ENCODE measurements around the gene BMS1. TPM values are rescaled to one million over a fixed set of nuclear protein-coding genes. Genes with fewer than 3 reads are reported as not detected.

The BMS1 gene
- total and polyA plus RNA-seq, 2 of the 8 experiments (the other 6 are each of a cell fraction or from before 2014, with no cell fraction given), result 3.7 to 34.6 TPM

DNA sequence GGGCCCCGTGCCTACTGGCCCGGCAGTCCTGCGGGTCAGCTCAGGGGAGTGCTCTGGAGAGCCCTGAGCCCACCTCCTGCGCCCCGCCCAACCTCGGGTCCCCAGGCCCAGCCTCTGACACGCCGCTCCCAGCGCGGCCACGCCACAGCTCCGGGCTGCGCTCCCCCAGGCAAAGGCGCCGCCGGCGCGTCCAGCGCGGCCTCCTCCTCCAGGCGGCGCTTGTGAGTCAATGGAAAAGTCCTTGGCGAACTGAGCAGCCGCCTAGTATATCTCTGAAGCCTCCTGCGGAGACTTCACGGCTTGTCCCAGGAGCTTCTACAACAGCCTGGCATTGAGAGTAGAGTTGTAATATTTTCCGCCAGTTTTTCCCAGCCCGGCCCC is 29.5 kb upstream of the BMS1 start (continued):
- TF ChIP-seq E2F6 (IDR thresholded peaks at IDR 0.05), result peak; percentile 35; the same call in 1 of the 2 replicates
- no peak for TF ChIP-seq CEBPB (IDR thresholded peaks at IDR 0.05; ENCODE audit: low read depth, low read length)
- TF ChIP-seq PHF8 (conservative IDR thresholded peaks at IDR 0.05; ENCODE audit: low read depth, low read length), result no peak
- TF ChIP-seq JUND (IDR thresholded peaks at IDR 0.05; ENCODE audit: low read length), result peak; percentile 33; the same call in 1 of the 2 replicates
- 0 out of 2 replicates have a peak, but pooled peaks have one; percentile 20 for TF ChIP-seq BRCA1 (IDR thresholded peaks at IDR 0.05; ENCODE audit: low read depth, low read length)
- no peak for TF ChIP-seq SP2 (IDR thresholded peaks at IDR 0.05; ENCODE audit: low read length)
- no peak for TF ChIP-seq CBX8 (IDR thresholded peaks at IDR 0.05; ENCODE audit: borderline replicate concordance, low read depth, low read length)
- peak; percentile 66 to 75 for TF ChIP-seq RAD21 (IDR thresholded peaks at IDR 0.05 in 1 of 2, conservative IDR thresholded peaks at IDR 0.05 in 1 of 2; ENCODE audit: low read depth in 2 of 2, low read length in 2 of 2)
- peak; percentile 50; the same call in 1 of the 2 replicates for TF ChIP-seq CREB1 (IDR thresholded peaks at IDR 0.05)
